Karpas-422 (cell line): ENCODE measurements around the gene GBF1. TPM values are rescaled to one million over a fixed set of nuclear protein-coding genes. Genes with fewer than 3 reads are reported as not detected.

Experiments
- DNase-seq: peaks from one replicate; pipeline ENCODE4 v3.0.0-alpha.2; 2015
- H2AFZ ChIP-seq: fragments of 200-600 bp; sonication (generic); 2 replicates; pipeline ENCODE4 v1.6.1; 2014; ENCODE audit warnings: antibody characterized with exemption, low read length, mixed read lengths
- H3K27ac ChIP-seq: fragments of 200-600 bp; sonication (generic); 2 replicates; pipeline ENCODE4 v1.5.1; 2014; ENCODE audit warnings: mild to moderate bottlenecking, low read length, moderate library complexity
- H3K27me3 ChIP-seq: fragments of 200-600 bp; sonication (generic); 2 replicates; pipeline ENCODE4 v1.6.1; 2014; ENCODE audit warnings: low read length, mixed read lengths
- H3K36me3 ChIP-seq: fragments of 200-600 bp; sonication (generic); 2 replicates; pipeline ENCODE4 v1.6.1; 2014; ENCODE audit warnings: low read length, mixed read lengths; ENCODE audit not compliant: insufficient read depth
- H3K4me1 ChIP-seq: fragments of 200-600 bp; sonication (generic); 2 replicates; pipeline ENCODE4 v1.6.1; 2014; ENCODE audit warnings: mild to moderate bottlenecking, low read length, mixed read lengths
- H3K4me2 ChIP-seq: fragments of 200-600 bp; sonication (generic); 2 replicates; pipeline ENCODE4 v1.6.1; 2014; ENCODE audit warnings: low read length, low read depth, mild to moderate bottlenecking; ENCODE audit not compliant: poor library complexity, severe bottlenecking
- H3K4me3 ChIP-seq: fragments of 200-600 bp; sonication (generic); 2 replicates; pipeline ENCODE4 v1.5.1; 2014; ENCODE audit warnings: mild to moderate bottlenecking, antibody characterized with exemption, low read length, mixed read lengths
- H3K79me2 ChIP-seq: fragments of 200-600 bp; sonication (generic); 2 replicates; pipeline ENCODE4 v1.6.1; 2014; ENCODE audit warnings: mild to moderate bottlenecking, low read length, mixed read lengths
- H3K9ac ChIP-seq: fragments of 200-600 bp; sonication (generic); 2 replicates; pipeline ENCODE4 v1.6.0; 2014; ENCODE audit warnings: low read length
- H3K9me2 ChIP-seq: fragments of 200-600 bp; sonication (generic), shearing (Covaris generic); replicated peaks from 2 replicates; pipeline ENCODE4 v1.6.0; 2014; ENCODE audit warnings: mild to moderate bottlenecking, low read length, moderate library complexity; ENCODE audit not compliant: insufficient read depth
- H3K9me3 ChIP-seq: fragments of 300-700, 200-600 bp; sonication (generic); 2 replicates; pipeline ENCODE4 v1.6.1; 2014; ENCODE audit warnings: low read length, mixed read lengths
- H4K20me1 ChIP-seq: fragments of 200-600 bp; sonication (generic); 2 replicates; pipeline ENCODE4 v1.6.1; 2014; ENCODE audit warnings: mild to moderate bottlenecking, antibody characterized with exemption, low read length, low read depth; ENCODE audit not compliant: insufficient read depth
- total RNA-seq: library from RNA; depleted of rRNA; stranded (reverse); fragments of >200 nt; shearing (Covaris generic); gene quantifications from 2 replicates; pipeline ENCODE4 v1.2.3, GENCODE V29; 2014; ENCODE audit warnings: low replicate concordance

The GBF1 gene
- total RNA-seq, 1 experiment from 2014 or later: 7.6 TPM

DNA sequence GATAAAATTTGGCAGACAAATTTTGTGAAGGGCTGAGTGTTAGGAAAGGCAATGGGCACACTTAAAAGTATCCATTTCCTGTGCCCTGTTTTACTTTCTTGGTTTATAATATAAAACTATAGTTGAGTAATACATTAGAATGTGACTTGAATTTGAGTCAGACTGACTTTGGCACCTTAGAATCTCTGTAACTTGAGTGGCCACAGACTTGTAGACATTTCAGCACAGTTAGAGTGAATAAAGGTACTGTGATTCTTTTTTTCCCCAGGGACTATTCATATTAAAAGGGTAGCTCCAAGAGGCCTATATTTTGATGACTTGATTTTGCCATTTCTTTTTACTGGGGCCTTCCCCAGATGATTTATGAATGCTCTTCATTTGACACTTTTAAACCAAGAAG, 22.4 kb downstream of the GBF1 start:
- Histone ChIP-seq H3K4me2 (no peak overlapping the region), H3K4me1 (peaks cover 28% of the 10 kb centered on the region), H3K79me2 (peaks cover 50% of the 10 kb centered on the region), H3K27ac (peak overlapping the region; percentile 11; the same call in 1 of the 2 replicates), H3K27me3 (no peaks in the 10 kb centered on the region), H3K36me3 (no peaks in the 10 kb centered on the region), H3K9me3 (no peaks in the 10 kb centered on the region), H2AFZ (no peak overlapping the region), H3K4me3 (no peak overlapping the region), H4K20me1 (no peaks in the 10 kb centered on the region), H3K9me2 (no peaks in the 10 kb centered on the region), H3K9ac (no peak overlapping the region)
- DNase-seq: no peak

DNA sequence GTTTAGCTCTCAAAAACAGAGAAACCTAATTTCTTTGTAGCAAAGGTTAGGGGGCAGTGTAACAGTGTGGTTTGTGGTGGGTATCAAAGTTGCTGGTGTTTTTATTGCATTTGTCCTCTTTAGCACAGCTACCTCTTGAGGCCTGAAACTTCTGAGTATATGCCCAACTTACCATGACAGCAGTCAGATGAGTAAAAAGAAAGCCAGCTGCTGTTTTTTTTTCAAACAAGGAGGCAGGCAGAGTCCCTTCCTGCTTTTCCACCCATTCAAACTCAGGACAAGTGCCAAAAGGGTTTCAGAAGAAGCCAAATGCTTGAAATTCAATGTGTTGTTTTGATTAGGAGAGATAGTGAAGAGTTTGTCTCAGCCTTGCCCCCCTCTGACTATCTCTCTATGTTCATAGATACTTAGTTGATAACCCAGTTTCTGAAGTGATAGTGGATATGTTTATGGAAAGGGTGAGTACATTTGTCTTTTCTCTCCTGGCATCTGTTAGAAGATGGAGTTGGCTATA, 23.1 kb downstream of the GBF1 start:
- DNase-seq: no peak
- H4K20me1 ChIP-seq: no peaks in the 10 kb centered on the region

DNA sequence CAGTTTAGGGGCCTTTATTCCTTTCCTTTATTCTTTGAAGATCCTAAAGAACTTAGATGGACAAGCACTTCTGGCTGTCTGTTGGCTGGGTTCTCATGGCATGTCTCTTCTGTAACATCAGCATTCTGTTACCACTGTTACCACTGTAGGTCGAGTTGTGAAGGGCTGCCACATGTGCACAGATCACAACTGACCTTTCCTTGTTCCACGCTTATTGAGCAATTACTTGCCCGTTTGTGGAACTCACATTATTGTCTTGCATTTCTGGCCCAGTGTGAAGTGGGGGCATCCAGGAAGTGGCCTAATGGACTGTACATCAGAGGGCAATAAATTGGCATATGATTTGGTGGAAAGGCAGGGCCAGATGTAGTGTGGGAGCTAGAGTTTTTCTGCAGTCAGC, 23.7 kb downstream of the GBF1 start:
- H3K27ac ChIP-seq: no peak overlapping the region
- H3K9ac ChIP-seq: no peak overlapping the region
- H3K27me3 ChIP-seq: no peaks in the 10 kb centered on the region
- no peaks in the 10 kb centered on the region for H3K36me3 ChIP-seq
- H3K79me2 ChIP-seq: peaks cover 43% of the 10 kb centered on the region
- no peak overlapping the region for H2AFZ ChIP-seq
- no peaks in the 10 kb centered on the region for H4K20me1 ChIP-seq
- DNase-seq: no peak
- no peaks in the 10 kb centered on the region for H3K9me2 ChIP-seq
- peaks cover 18% of the 10 kb centered on the region for H3K4me1 ChIP-seq
- H3K4me2 ChIP-seq: no peak overlapping the region
- no peaks in the 10 kb centered on the region for H3K9me3 ChIP-seq
- no peak overlapping the region for H3K4me3 ChIP-seq

More for the DNA sequence above, 23.1 kb downstream of the GBF1 start:
- no peak overlapping the region for H3K4me2 ChIP-seq
- H3K9me2 ChIP-seq: no peaks in the 10 kb centered on the region
- H3K27me3 ChIP-seq: no peaks in the 10 kb centered on the region
- H3K79me2 ChIP-seq: peaks cover 45% of the 10 kb centered on the region
- H3K4me1 ChIP-seq: peaks cover 24% of the 10 kb centered on the region
- H3K9me3 ChIP-seq: no peaks in the 10 kb centered on the region
- H2AFZ ChIP-seq: no peak overlapping the region
- H3K36me3 ChIP-seq: no peaks in the 10 kb centered on the region
- no peak overlapping the region for H3K4me3 ChIP-seq
- no peak overlapping the region for H3K9ac ChIP-seq
- H3K27ac ChIP-seq: peak overlapping the region; percentile 11; the same call in 1 of the 2 replicates

DNA sequence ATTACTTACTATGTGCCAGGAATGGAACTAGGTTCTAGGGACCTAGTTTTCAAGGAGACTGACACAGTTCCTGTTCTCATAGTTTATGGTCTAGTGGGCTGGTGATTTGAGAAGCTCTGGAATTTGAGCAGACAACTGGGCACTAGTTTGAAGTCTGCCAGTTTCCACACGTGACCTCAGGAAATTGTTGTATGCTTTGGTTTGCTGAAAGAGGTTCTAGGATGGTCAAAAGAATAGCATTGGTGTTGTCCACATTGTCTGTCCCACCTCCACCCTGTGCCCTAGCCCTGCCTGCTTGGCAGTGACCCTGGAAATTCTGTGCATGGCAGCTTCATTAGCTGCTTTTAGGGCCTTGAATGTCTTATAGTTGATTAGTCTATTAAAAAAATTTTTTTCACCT, 28.7 kb downstream of the GBF1 start:
- H4K20me1 ChIP-seq: no peaks in the 10 kb centered on the region
- H3K79me2 ChIP-seq: peaks cover 25% of the 10 kb centered on the region

DNA sequence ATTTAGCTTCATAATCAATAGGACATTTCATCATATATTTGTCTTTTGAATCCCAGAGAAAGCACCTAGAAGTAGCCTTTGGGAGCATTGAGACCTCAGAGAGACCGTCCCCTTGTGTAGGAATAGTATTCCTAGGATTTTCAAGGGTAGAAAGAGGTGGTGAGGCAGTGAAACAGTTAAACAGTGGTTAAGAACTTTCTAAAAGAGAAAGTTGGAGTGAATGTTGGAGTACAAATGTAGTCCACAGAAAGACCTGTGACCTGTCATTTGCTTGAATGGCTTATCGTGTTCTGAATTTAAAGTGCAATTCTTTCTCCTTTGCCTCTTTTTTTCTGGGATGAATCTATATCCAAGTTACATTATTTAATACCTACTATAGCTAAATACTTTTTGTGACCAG, 30.0 kb downstream of the GBF1 start:
- no peak overlapping the region for H3K9ac ChIP-seq
- no peak for DNase-seq
- H3K4me3 ChIP-seq: no peak overlapping the region
- no peaks in the 10 kb centered on the region for H3K36me3 ChIP-seq
- no peaks in the 10 kb centered on the region for H3K9me2 ChIP-seq
- H2AFZ ChIP-seq: no peak overlapping the region
- H4K20me1 ChIP-seq: no peaks in the 10 kb centered on the region
- no peak overlapping the region for H3K27ac ChIP-seq
- H3K79me2 ChIP-seq: peaks cover 25% of the 10 kb centered on the region
- H3K4me2 ChIP-seq: no peak overlapping the region
- no peaks in the 10 kb centered on the region for H3K9me3 ChIP-seq
- no peaks in the 10 kb centered on the region for H3K27me3 ChIP-seq
- peaks cover 5% of the 10 kb centered on the region for H3K4me1 ChIP-seq

More for the DNA sequence above, 28.7 kb downstream of the GBF1 start:
- H3K9me2 ChIP-seq: no peaks in the 10 kb centered on the region
- H3K4me1 ChIP-seq: no peaks in the 10 kb centered on the region
- H2AFZ ChIP-seq: no peak overlapping the region
- H3K4me3 ChIP-seq: no peak overlapping the region
- H3K4me2 ChIP-seq: no peak overlapping the region
- H3K27ac ChIP-seq: no peak overlapping the region
- no peak for DNase-seq
- no peaks in the 10 kb centered on the region for H3K27me3 ChIP-seq
- H3K9me3 ChIP-seq: no peaks in the 10 kb centered on the region
- no peak overlapping the region for H3K9ac ChIP-seq
- no peaks in the 10 kb centered on the region for H3K36me3 ChIP-seq

DNA sequence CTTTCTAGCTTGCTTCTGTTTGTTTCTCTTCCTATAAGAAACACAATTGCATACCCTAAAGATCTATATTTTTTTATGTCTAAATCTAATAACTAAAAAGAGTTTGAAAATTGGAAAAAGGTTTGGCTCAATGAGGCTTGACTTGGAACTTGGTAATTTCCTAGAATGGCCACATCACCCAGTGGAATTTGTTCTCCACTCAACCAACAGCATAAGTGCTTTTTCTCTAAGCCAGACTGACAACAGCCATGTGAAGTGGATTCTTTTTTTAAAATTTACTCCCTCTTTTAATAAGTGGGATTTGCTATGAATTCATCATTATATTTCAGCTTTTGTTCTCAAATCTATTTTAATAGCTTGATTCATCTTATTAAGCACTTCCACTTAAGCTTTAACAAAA, 33.8 kb downstream of the GBF1 start:
- H3K79me2 ChIP-seq: peaks cover 24% of the 10 kb centered on the region
- no peaks in the 10 kb centered on the region for H3K9me3 ChIP-seq
- no peaks in the 10 kb centered on the region for H3K9me2 ChIP-seq

DNA sequence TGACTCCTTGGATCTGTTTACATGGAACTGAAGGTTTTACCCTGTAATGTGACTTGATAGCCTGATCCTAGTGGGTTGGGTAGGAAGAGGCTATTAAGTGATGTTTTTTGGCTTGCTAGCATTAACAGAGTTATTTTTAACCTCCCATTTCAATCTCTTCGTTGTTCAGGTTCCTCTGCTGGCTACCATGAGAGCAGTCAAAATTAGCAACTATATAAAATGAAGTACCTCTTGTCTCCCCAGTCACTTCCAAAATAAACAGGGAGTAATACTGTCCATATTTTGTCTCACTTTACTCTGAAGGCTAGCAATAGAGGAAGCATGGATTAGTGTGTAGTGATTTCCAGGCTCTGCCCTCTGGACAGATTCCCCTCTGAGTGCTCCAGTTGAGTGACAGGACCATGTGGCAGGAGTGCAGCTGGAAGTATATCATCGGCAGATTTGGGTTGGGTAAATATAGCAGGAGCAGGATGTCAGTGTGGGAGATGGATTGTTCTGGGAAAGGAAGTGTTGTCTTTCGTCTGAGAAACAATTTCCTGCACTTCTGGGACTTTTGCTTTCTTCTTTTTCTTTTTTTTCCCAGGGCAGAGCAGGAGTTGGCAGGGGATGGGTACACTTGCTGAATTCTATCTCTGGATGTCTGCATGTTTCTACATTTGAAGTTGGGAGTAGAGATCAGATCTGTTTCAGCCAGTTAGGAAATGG, 35.2 kb downstream of the GBF1 start:
- H3K9me2 ChIP-seq: no peaks in the 10 kb centered on the region
- no peaks in the 10 kb centered on the region for H3K27me3 ChIP-seq
- peaks cover 28% of the 10 kb centered on the region for H3K79me2 ChIP-seq
- no peaks in the 10 kb centered on the region for H3K36me3 ChIP-seq
- H3K9ac ChIP-seq: peak overlapping the region; percentile 6; the same call in 1 of the 2 replicates
- peaks cover 14% of the 10 kb centered on the region for H3K4me1 ChIP-seq
- no peak overlapping the region for H3K27ac ChIP-seq
- H3K4me3 ChIP-seq: no peak overlapping the region
- H3K4me2 ChIP-seq: peak overlapping the region; percentile 22
- no peak overlapping the region for H2AFZ ChIP-seq
- no peaks in the 10 kb centered on the region for H3K9me3 ChIP-seq
- no peak for DNase-seq
- no peaks in the 10 kb centered on the region for H4K20me1 ChIP-seq

More for the DNA sequence above, 33.8 kb downstream of the GBF1 start:
- H3K27ac ChIP-seq: no peak overlapping the region
- no peaks in the 10 kb centered on the region for H3K36me3 ChIP-seq
- no peaks in the 10 kb centered on the region for H4K20me1 ChIP-seq
- no peak overlapping the region for H3K4me2 ChIP-seq
- no peak overlapping the region for H3K4me3 ChIP-seq
- no peak for DNase-seq
- H3K9ac ChIP-seq: no peak overlapping the region
- H2AFZ ChIP-seq: no peak overlapping the region
- no peaks in the 10 kb centered on the region for H3K27me3 ChIP-seq
- peaks cover 14% of the 10 kb centered on the region for H3K4me1 ChIP-seq

DNA sequence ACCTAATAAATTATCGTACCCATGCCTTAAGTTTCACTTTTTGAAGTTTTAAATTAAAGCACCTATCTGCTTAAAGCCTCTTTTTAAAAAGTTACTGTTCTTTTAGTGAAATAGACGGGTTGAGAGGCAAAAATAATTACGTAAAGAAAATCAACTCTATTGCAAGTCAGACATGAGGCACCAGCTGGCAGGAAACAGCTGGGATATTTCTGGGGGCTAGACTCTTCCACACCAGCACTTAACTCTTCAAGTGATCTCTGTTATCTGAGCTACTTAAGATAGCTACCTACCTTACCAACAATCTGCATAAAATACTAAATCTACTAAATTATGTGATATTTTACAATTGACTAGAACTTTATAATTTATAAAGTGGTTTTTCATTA, 35.8 kb downstream of the GBF1 start:
- Histone ChIP-seq H3K36me3 (no peaks in the 10 kb centered on the region), H3K9me2 (no peaks in the 10 kb centered on the region), H3K27me3 (no peaks in the 10 kb centered on the region), H3K4me2 (peak overlapping the region; percentile 22), H3K4me1 (peaks cover 14% of the 10 kb centered on the region), H3K79me2 (peaks cover 31% of the 10 kb centered on the region), H3K4me3 (no peak overlapping the region), H2AFZ (no peak overlapping the region), H4K20me1 (no peaks in the 10 kb centered on the region), H3K27ac (no peak overlapping the region), H3K9ac (peak overlapping the region; percentile 6; the same call in 1 of the 2 replicates), H3K9me3 (no peaks in the 10 kb centered on the region)
- DNase-seq: no peak
